ENCODE results near the gene FBXW7.

DNA sequence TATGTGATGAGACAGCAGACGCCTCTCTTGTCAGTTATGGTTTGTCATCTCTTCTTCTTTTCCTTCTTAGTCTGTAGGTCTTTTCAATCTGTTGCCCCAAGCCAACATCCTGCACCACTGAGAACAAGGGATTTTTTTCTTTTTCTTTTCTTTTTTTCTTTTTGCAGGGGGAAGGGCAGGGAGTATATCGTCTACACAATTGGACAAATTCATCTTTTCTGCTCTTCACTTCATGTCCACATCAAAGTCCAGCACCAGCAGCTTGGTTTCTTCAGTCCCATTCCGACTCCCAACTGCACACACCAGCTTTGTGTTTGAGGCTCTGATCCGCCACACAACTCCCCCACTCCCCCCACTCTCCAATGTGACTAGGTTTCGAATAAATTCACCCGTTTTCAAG lies 213.2 kb downstream of the FBXW7 start:
- TF ChIP-seq, protein P1, sequence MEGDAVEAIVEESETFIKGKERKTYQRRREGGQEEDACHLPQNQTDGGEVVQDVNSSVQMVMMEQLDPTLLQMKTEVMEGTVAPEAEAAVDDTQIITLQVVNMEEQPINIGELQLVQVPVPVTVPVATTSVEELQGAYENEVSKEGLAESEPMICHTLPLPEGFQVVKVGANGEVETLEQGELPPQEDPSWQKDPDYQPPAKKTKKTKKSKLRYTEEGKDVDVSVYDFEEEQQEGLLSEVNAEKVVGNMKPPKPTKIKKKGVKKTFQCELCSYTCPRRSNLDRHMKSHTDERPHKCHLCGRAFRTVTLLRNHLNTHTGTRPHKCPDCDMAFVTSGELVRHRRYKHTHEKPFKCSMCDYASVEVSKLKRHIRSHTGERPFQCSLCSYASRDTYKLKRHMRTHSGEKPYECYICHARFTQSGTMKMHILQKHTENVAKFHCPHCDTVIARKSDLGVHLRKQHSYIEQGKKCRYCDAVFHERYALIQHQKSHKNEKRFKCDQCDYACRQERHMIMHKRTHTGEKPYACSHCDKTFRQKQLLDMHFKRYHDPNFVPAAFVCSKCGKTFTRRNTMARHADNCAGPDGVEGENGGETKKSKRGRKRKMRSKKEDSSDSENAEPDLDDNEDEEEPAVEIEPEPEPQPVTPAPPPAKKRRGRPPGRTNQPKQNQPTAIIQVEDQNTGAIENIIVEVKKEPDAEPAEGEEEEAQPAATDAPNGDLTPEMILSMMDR (IDR thresholded peaks at IDR 0.05) = no peak
- TF ChIP-seq POLR2A (IDR thresholded peaks at IDR 0.05) = no peak

Data from body of pancreas (tissue), 4 donors.